Osteocyte (in vitro differentiated cells): ENCODE measurements around the gene BCAN. TPM values are rescaled to one million over a fixed set of nuclear protein-coding genes. Genes with fewer than 3 reads are reported as not detected.
"Not testable (repeated sequence)": the region's sequence is repeated elsewhere in the genome, so short reads cannot be mapped to it uniquely, and the experiment has no call there.

Experiments used
- DNase-seq: peaks from one replicate; pipeline ENCODE4 v3.0.0; 2021; ENCODE audit warnings: mixed read lengths; ENCODE audit not compliant: unreplicated experiment; ENCODE audit errors: extremely low spot score
- H3K27ac Mint-ChIP-seq: one replicate; pipeline ENCODE4 v1.8.0; 2021; ENCODE audit warnings: mild to moderate bottlenecking, mixed read lengths; ENCODE audit not compliant: unreplicated experiment
- H3K27me3 Mint-ChIP-seq: one replicate; pipeline ENCODE4 v1.8.0; 2021; ENCODE audit warnings: mixed read lengths; ENCODE audit not compliant: unreplicated experiment
- H3K36me3 Mint-ChIP-seq: one replicate; pipeline ENCODE4 v1.8.0; 2021; ENCODE audit warnings: mixed read lengths; ENCODE audit not compliant: unreplicated experiment
- H3K4me1 Mint-ChIP-seq: one replicate; pipeline ENCODE4 v1.8.0; 2021; ENCODE audit warnings: mixed read lengths; ENCODE audit not compliant: unreplicated experiment
- H3K4me3 Mint-ChIP-seq: one replicate; pipeline ENCODE4 v1.8.0; 2021; ENCODE audit warnings: mild to moderate bottlenecking, moderate library complexity, mixed read lengths; ENCODE audit not compliant: unreplicated experiment
- H3K9me3 Mint-ChIP-seq: one replicate; pipeline ENCODE4 v1.8.0; 2021; ENCODE audit warnings: mixed read lengths; ENCODE audit not compliant: unreplicated experiment
- total RNA-seq: library from RNA; stranded (reverse); gene quantifications from 2 replicates; pipeline ENCODE4 v1.2.1, GENCODE V29; 2021
- TF ChIP-seq, protein P1 (sequence below): fragments of 200-600 bp; sonication (generic); IDR thresholded peaks from 2 replicates; pipeline ENCODE4 v1.5.0; 2021; ENCODE audit warnings: antibody characterized with exemption, mild to moderate bottlenecking, moderate library complexity

Gene BCAN
- total RNA-seq, 1 donor from 2014 or later = 0.43 TPM

DNA sequence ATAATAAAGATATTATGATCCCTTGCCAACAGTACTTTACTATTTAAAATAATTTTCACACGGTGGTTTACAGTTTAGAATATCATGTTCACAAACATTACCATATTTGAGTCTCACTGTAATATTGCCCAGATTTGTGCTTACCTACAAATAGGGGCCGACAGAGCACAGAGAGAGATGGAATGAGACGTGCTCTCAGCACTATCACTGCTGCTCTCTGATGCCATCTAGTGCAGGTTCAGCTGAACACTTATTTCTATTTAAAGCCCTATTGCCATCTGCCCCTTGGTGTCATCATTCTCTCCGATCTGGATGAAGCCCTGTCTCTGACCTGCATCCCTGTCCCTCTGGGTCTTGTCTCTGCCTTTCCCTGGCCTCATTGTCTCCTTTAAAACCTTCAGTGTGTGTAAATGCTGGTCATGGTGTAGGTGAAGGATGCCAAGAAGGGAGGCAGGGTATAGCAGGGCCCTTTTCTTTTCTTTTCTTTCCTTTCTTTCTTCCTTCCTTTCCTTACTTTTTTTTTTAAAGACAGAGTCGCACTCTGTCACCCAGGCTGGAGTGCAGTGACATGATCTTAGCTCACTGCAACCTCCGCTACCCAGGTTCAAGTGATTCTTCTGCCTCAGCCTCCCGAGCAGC lies 33.8 kb upstream of the BCAN start:
- H3K4me1 Mint-ChIP-seq = no peaks in the 10 kb centered on the region
- H3K4me3 Mint-ChIP-seq = no peak overlapping the region
- H3K36me3 Mint-ChIP-seq = no peaks in the 10 kb centered on the region
- H3K27ac Mint-ChIP-seq = no peak overlapping the region
- peaks cover 29% of the 10 kb centered on the region for H3K27me3 Mint-ChIP-seq
- H3K9me3 Mint-ChIP-seq = no peaks in the 10 kb centered on the region
- TF ChIP-seq, protein P1, sequence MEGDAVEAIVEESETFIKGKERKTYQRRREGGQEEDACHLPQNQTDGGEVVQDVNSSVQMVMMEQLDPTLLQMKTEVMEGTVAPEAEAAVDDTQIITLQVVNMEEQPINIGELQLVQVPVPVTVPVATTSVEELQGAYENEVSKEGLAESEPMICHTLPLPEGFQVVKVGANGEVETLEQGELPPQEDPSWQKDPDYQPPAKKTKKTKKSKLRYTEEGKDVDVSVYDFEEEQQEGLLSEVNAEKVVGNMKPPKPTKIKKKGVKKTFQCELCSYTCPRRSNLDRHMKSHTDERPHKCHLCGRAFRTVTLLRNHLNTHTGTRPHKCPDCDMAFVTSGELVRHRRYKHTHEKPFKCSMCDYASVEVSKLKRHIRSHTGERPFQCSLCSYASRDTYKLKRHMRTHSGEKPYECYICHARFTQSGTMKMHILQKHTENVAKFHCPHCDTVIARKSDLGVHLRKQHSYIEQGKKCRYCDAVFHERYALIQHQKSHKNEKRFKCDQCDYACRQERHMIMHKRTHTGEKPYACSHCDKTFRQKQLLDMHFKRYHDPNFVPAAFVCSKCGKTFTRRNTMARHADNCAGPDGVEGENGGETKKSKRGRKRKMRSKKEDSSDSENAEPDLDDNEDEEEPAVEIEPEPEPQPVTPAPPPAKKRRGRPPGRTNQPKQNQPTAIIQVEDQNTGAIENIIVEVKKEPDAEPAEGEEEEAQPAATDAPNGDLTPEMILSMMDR = peak; percentile 85
- DNase-seq = no peak

DNA sequence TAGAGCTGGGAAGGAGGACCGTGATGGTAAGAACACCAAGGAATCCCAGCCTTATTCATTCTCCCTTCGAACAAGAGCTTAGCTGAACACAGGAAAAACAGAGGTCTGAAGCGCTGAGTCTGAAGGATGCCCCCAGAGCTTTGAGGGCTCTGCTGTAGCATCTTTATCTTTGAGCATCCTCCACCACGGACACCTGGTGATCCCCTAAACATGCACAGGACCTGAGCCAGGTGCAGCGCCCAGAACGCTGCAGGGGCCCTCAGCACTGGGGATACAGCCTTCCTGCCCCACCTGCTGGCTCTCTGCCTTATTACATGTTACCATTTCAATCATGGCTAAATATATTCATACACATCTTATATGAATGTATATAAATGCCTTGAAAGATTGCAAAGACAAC lies 32.9 kb upstream of the BCAN start:
- H3K9me3 Mint-ChIP-seq = no peaks in the 10 kb centered on the region
- H3K36me3 Mint-ChIP-seq = no peaks in the 10 kb centered on the region
- TF ChIP-seq, protein P1 = peak; percentile 66
- no peak overlapping the region for H3K4me3 Mint-ChIP-seq
- no peaks in the 10 kb centered on the region for H3K4me1 Mint-ChIP-seq
- peaks cover 32% of the 10 kb centered on the region for H3K27me3 Mint-ChIP-seq
- no peak overlapping the region for H3K27ac Mint-ChIP-seq
- DNase-seq = no peak

DNA sequence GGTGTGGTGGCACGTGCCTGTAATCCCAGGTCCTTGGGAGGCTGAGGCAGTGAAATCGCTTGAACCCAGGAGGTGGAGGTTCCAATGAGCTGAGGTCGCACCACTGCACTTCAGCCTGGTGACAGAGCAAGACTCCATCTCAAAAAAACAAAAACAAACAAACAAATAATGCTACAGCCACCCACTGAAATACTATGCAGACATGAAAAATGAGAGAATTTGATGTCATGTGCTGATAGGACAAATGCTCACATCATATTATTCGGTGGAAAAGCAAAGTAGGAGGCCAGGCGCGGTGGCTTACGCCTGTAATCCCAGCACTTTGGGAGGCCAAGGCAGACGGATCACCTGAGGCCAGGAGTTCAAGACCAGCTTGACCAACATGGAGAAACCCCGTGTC lies 31.8 kb upstream of the BCAN start:
- not testable (repeated sequence) for H3K9me3 Mint-ChIP-seq, DNase-seq, H3K4me3 Mint-ChIP-seq, H3K27ac Mint-ChIP-seq, H3K36me3 Mint-ChIP-seq, H3K4me1 Mint-ChIP-seq
- H3K27me3 Mint-ChIP-seq = peaks cover 37% of the 10 kb centered on the region

DNA sequence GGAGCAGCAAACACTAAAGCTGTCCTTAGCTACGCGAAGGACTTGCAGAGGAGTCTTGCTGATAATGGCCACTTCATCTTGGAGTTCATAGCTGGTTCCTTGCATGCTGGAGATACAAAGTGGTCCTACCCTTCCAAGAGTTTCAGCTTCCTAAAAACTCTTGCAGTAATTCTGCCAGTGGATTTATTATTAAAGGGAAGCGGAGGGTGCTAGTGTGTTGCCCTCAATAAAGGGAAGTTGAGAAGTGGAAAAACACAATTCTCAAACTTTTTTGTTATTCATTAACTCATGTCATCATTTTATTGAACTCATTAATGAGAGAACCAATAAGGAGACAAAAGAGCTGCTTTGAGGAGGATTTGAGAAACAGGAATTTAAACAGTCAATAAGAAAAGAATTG lies 29.3 kb upstream of the BCAN start:
- Mint-ChIP-seq H3K9me3 (no peaks in the 10 kb centered on the region), H3K27ac (no peak overlapping the region), H3K27me3 (peaks cover 38% of the 10 kb centered on the region), H3K36me3 (no peaks in the 10 kb centered on the region), H3K4me3 (no peak overlapping the region), H3K4me1 (peaks cover 9% of the 10 kb centered on the region)
- no peak for DNase-seq
- TF ChIP-seq, protein P1 = no peak

DNA sequence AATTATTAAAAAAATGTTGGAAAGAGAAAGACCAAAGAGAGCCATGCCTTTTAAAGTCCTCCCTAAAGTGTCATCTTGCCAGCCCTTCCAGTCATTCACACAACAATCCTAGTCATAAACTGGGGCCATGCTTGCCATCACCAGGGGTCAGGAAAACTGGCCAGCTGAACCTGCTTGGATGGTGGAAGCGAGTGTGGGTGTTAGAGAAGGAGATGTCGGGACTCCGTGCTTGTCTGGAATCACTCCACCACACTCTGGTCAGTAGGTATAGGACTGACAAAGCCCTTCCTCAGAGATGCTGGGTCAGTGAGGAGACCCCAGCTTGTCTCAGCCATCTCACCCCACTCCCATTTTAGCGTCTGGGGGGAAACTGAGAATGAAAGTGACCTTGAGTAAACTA lies 26.0 kb upstream of the BCAN start:
- DNase-seq = no peak
- H3K27me3 Mint-ChIP-seq = peaks cover 61% of the 10 kb centered on the region
- no peaks in the 10 kb centered on the region for H3K9me3 Mint-ChIP-seq
- peaks cover 9% of the 10 kb centered on the region for H3K4me1 Mint-ChIP-seq
- no peak overlapping the region for H3K4me3 Mint-ChIP-seq
- no peaks in the 10 kb centered on the region for H3K36me3 Mint-ChIP-seq
- H3K27ac Mint-ChIP-seq = no peak overlapping the region
- TF ChIP-seq, protein P1 = no peak

DNA sequence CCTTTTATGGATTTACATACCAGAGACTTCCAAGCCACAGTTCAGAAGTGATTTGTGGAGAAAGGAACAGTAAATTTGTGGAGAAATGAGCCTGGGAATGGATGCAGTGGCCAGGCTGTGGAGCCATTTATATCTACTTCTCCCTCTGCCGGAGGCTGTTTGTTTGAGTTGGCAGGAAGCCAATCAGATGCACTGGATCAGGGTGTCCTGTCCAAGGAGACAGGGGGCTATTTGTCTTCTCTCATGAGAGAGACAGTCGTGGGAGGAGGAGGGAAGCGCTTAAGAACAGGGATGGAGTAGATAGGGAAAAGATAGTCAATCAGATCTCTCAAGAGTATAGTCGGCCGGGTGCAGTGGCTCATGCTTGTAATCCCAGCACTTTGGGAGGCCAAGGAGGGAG lies 25.5 kb upstream of the BCAN start:
- Mint-ChIP-seq H3K4me1 (peaks cover 9% of the 10 kb centered on the region), H3K36me3 (no peaks in the 10 kb centered on the region), H3K27me3 (peaks cover 62% of the 10 kb centered on the region), H3K4me3 (no peak overlapping the region), H3K9me3 (no peaks in the 10 kb centered on the region), H3K27ac (no peak overlapping the region)
- TF ChIP-seq, protein P1 = no peak
- no peak for DNase-seq
